Right cardiac atrium (tissue), 5 donors: ENCODE results near the gene RHOD. TPM values are rescaled to one million over a fixed set of nuclear protein-coding genes. Genes with fewer than 3 reads are reported as not detected.
A peak's percentile ranks its signal among the peaks of the same experiment; 100 is the strongest.

Experiments
- ATAC-seq, 2 donors: fragments of 200-7000 bp; cut with Tn5 transposase; one replicate each; pipeline versions ENCODE4 v1.8.0 to v1.9.1; 2020; ENCODE audit warnings: moderate library complexity in 2 of 2, mild to moderate bottlenecking in 1 of 2
- DNase-seq, 3 donors: peaks; one replicate each; pipeline ENCODE4 v3.0.0-alpha.2; 2020
- H3K27ac ChIP-seq: one replicate; pipeline ENCODE4 v1.5.1; 2013; ENCODE audit warnings: mild to moderate bottlenecking, low read length, control low read depth, moderate library complexity
- H3K27me3 ChIP-seq: one replicate; pipeline ENCODE4 v1.6.1; 2013; ENCODE audit not compliant: control insufficient read depth, insufficient read depth
- H3K4me1 ChIP-seq: one replicate; pipeline ENCODE4 v1.6.1; 2013; ENCODE audit warnings: low read length; ENCODE audit not compliant: control insufficient read depth, insufficient read depth
- H3K4me3 ChIP-seq: one replicate; pipeline ENCODE4 v1.5.1; 2013; ENCODE audit warnings: low read length, control low read depth
- H3K9me3 ChIP-seq: one replicate; pipeline ENCODE4 v1.6.1; 2013; ENCODE audit warnings: low read length; ENCODE audit not compliant: control insufficient read depth
- WGBS: extraction: QIAGEN DNeasy Blood & Tissue Kit; methylation state at CpG from one replicate; pipeline ENCODE4 v1.1.7; 2013; 5-methylcytosine and 5-hydroxymethylcytosine counted together
- intact Hi-C, 4 donors: fragments of 100-400 bp; cut with DNase I; formaldehyde crosslinking; loops; one replicate each; pipeline versions ENCODE4 v1.11.0 to v1.14.0; 2022 to 2023
- polyA plus RNA-seq: library from polyadenylated mRNA; stranded (reverse); fragments of 200-250 nt; gene quantifications from one replicate; pipeline ENCODE4 v1.2.3, GENCODE V29; 2013
- total RNA-seq, 4 donors: library from RNA; stranded (reverse); fragmentation: NEBNext Ultra II Directional; extraction: Animal tissue kit (Norgen Biotek cat#: 25700); gene quantifications; one replicate each; pipeline ENCODE4 v1.2.1, GENCODE V29; 2021
- donor health status: healthy with polysubstance abuse.
- donor health status: DM: no; HTN: yes; CAD: no.
- donor health status: DM: no; HTN: no; CAD: no.
- donor health status: DM: no; HTN: yes; CAD: no; lungs with severe emphysema.
- donor health status: DM: yes; HTN: yes; CAD: no.

RHOD gene
- total and polyA plus RNA-seq, 5 donors: 34.2 to 65.2 (median 45.5) TPM

- ATAC-seq (no peak), DNase-seq (no peak)
- no peaks in the 10 kb centered on the region for H3K27me3 ChIP-seq
- intact Hi-C loops: no loop called here
- no peaks in the 10 kb centered on the region for H3K9me3 ChIP-seq
- no peak overlapping the region for H3K27ac ChIP-seq
- H3K4me3 ChIP-seq: no peak overlapping the region
- H3K4me1 ChIP-seq: peaks cover 5% of the 10 kb centered on the region
- 96% methylated on average over 5 of the region's 5 CpGs for WGBS
Observed at GRCh38 chr11:67085617-67086016, 29.0 kb downstream of the RHOD start.

- WGBS: 94% methylated on average over 8 of the region's 8 CpGs
Observed at GRCh38 chr11:67090717-67091116, 34.1 kb downstream of the RHOD start.

GRCh38 chr11:67095214-67095507 lies 38.5 kb downstream of the RHOD start:
- WGBS: 86% methylated on average over 1 of the region's 1 CpG
- intact Hi-C loops: no loop called here
- Histone ChIP-seq H3K27me3 (no peaks in the 10 kb centered on the region), H3K4me1 (peaks cover 2% of the 10 kb centered on the region), H3K27ac (no peak overlapping the region), H3K4me3 (no peak overlapping the region), H3K9me3 (no peaks in the 10 kb centered on the region)
- no peak for ATAC-seq
- no peak for DNase-seq

More at GRCh38 chr11:67090717-67091116, 34.1 kb downstream of the RHOD start:
- Histone ChIP-seq H3K4me1 (no peaks in the 10 kb centered on the region), H3K9me3 (no peaks in the 10 kb centered on the region), H3K27ac (no peak overlapping the region), H3K4me3 (no peak overlapping the region), H3K27me3 (no peaks in the 10 kb centered on the region)
- DNase-seq (no peak), ATAC-seq (no peak)
- intact Hi-C loops: no loop called here

GRCh38 chr11:67098799-67099429 lies 42.3 kb downstream of the RHOD start:
- no peak overlapping the region for H3K4me3 ChIP-seq
- ATAC-seq (peak; percentile 85 to 95), DNase-seq (peak in 2 of 3 donors; percentile 68 to 70)
- peaks cover 2% of the 10 kb centered on the region for H3K4me1 ChIP-seq
- WGBS: 64% methylated on average over 6 of the region's 6 CpGs
- intact Hi-C loops: no loop called here
- no peaks in the 10 kb centered on the region for H3K27me3 ChIP-seq
- no peaks in the 10 kb centered on the region for H3K9me3 ChIP-seq
- no peak overlapping the region for H3K27ac ChIP-seq

GRCh38 chr11:67099831-67100324 lies 43.2 kb downstream of the RHOD start:
- H3K27ac ChIP-seq: no peak overlapping the region
- H3K4me3 ChIP-seq: no peak overlapping the region
- no peaks in the 10 kb centered on the region for H3K9me3 ChIP-seq
- peaks cover 2% of the 10 kb centered on the region for H3K4me1 ChIP-seq
- ATAC-seq (no peak), DNase-seq (no peak)
- intact Hi-C loops: no loop called here
- WGBS: 94% methylated on average over 6 of the region's 6 CpGs
- no peaks in the 10 kb centered on the region for H3K27me3 ChIP-seq

- Histone ChIP-seq H3K27me3 (no peaks in the 10 kb centered on the region), H3K4me3 (no peak overlapping the region), H3K27ac (no peak overlapping the region), H3K4me1 (peaks cover 5% of the 10 kb centered on the region), H3K9me3 (no peaks in the 10 kb centered on the region)
- intact Hi-C loops: no loop called here
- ATAC-seq (no peak), DNase-seq (no peak)
- 85% methylated on average over 8 of the region's 8 CpGs for WGBS
Observed at GRCh38 chr11:67102664-67103063, 46.0 kb downstream of the RHOD start.

- peaks cover 3% of the 10 kb centered on the region for H3K4me1 ChIP-seq
- H3K4me3 ChIP-seq: no peak overlapping the region
- DNase-seq (no peak), ATAC-seq (no peak)
- 69% methylated on average over 2 of the region's 2 CpGs for WGBS
- H3K27ac ChIP-seq: no peak overlapping the region
- no peaks in the 10 kb centered on the region for H3K9me3 ChIP-seq
- H3K27me3 ChIP-seq: no peaks in the 10 kb centered on the region
- intact Hi-C loops: no loop called here
Observed at GRCh38 chr11:67105964-67106363, 49.3 kb downstream of the RHOD start.

- H3K4me3 ChIP-seq: no peak overlapping the region
- H3K4me1 ChIP-seq: peaks cover 4% of the 10 kb centered on the region
- no peak overlapping the region for H3K27ac ChIP-seq
- no peak for DNase-seq
- 44% methylated on average over 1 of the region's 1 CpG for WGBS
- no peaks in the 10 kb centered on the region for H3K9me3 ChIP-seq
- intact Hi-C loops: no loop called here
- H3K27me3 ChIP-seq: no peaks in the 10 kb centered on the region
- no peak for ATAC-seq
Observed at GRCh38 chr11:67111261-67111660, 54.6 kb downstream of the RHOD start.

GRCh38 chr11:67113231-67113721 lies 56.6 kb downstream of the RHOD start:
- Histone ChIP-seq H3K4me3 (no peak overlapping the region), H3K9me3 (no peaks in the 10 kb centered on the region), H3K4me1 (peaks cover 6% of the 10 kb centered on the region), H3K27ac (no peak overlapping the region), H3K27me3 (no peaks in the 10 kb centered on the region)
- 90% methylated on average over 5 of the region's 5 CpGs for WGBS
- intact Hi-C loops: no loop called here
- DNase-seq (no peak), ATAC-seq (no peak)

GRCh38 chr11:67114275-67114896 lies 57.7 kb downstream of the RHOD start:
- no peak for ATAC-seq
- intact Hi-C loops: no loop called here
- Histone ChIP-seq H3K27me3 (no peaks in the 10 kb centered on the region), H3K9me3 (no peaks in the 10 kb centered on the region), H3K27ac (no peak overlapping the region), H3K4me1 (peaks cover 6% of the 10 kb centered on the region), H3K4me3 (no peak overlapping the region)
- WGBS: 85% methylated on average over 10 of the region's 10 CpGs
- no peak for DNase-seq

- Histone ChIP-seq H3K27me3 (no peaks in the 10 kb centered on the region), H3K9me3 (no peaks in the 10 kb centered on the region), H3K4me1 (peaks cover 2% of the 10 kb centered on the region), H3K27ac (no peak overlapping the region), H3K4me3 (no peak overlapping the region)
- DNase-seq (no peak), ATAC-seq (no peak)
- 66% methylated on average over 3 of the region's 3 CpGs for WGBS
- intact Hi-C loops: no loop called here
Observed at GRCh38 chr11:67116758-67117105, 60.1 kb downstream of the RHOD start.
